ENCODE results near the gene NELL1.

Gene NELL1

DNA sequence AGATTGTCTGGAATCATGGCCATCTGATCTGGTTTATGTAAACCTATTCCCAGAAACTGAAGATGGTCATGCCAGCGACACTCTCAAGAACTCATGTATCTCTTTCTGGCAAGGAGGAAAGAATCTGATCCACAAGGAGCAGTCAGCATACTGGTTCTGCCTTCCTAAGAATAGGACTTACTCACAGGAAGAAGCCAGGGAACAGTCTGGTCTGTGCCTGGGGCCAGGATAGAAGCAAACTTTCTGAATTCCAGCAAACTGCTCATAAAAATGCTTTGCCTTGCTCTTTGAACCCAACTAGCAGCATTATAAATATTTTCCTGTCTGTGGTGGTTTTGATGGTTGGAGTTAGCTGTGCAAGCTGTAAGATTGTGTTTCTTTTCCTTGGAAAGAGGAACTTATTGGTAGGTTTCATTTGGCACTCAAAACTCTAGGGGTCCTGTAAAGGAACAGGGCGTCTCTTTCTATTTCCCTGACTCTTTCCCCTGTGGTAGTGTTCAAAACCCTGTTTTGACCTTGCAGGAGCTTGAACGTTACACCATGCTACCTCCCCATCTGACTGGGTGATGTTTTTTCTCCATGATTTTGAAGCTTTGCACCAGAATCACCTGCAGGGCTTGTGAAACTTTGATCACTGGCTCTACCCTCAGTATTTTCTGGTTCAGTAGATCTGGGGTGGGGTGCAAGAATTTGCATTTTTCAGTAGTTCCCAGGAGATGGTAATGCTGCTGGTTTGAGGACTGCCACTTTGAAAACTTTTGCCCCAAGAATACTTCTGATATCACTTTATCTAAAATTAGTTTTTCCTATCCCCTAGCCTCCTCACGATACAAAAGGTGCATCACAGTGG is 895.7 kb downstream of the NELL1 start:
- no peaks in the 10 kb centered on the region for H3K27me3 ChIP-seq
- TF ChIP-seq, protein P1, sequence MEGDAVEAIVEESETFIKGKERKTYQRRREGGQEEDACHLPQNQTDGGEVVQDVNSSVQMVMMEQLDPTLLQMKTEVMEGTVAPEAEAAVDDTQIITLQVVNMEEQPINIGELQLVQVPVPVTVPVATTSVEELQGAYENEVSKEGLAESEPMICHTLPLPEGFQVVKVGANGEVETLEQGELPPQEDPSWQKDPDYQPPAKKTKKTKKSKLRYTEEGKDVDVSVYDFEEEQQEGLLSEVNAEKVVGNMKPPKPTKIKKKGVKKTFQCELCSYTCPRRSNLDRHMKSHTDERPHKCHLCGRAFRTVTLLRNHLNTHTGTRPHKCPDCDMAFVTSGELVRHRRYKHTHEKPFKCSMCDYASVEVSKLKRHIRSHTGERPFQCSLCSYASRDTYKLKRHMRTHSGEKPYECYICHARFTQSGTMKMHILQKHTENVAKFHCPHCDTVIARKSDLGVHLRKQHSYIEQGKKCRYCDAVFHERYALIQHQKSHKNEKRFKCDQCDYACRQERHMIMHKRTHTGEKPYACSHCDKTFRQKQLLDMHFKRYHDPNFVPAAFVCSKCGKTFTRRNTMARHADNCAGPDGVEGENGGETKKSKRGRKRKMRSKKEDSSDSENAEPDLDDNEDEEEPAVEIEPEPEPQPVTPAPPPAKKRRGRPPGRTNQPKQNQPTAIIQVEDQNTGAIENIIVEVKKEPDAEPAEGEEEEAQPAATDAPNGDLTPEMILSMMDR (IDR thresholded peaks at IDR 0.05): no peak
- no peak for DNase-seq
- H3K4me1 ChIP-seq: no peaks in the 10 kb centered on the region
- H3K36me3 ChIP-seq: no peaks in the 10 kb centered on the region
- intact Hi-C loops (cut with DNase I; ENCODE audit: low total_unique reads): no loop called here
- no peak overlapping the region for H3K4me3 ChIP-seq
- no peaks in the 10 kb centered on the region for H3K9me3 ChIP-seq
- no peak overlapping the region for H3K27ac ChIP-seq

DNA sequence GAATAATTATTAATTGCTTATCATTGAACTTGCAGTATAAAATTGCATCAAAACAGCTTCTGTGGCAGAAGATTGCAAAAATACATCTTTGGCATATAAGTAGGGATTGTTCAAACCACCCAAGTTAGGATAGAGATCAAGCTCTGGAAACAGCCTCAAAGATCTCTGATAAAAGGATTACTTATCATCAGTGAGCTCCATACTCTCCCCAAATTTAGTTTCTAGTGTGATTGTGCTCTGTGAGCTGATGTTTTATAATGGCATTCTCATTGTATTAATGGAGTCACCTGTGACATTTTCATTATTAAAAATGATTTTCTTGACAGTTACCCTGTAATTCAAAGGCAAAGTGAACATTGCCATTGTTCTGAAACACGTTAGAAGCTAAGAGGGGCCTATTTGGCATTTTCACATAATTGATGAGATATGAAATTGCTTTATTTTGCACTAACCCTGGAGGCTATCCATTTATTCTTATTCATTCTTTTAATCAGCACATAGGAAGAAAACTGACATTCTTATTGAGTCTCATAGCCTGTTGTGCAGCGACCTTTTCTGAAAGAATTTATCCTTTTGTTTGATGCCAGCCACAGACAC is 897.2 kb downstream of the NELL1 start:
- intact Hi-C loops (cut with DNase I; ENCODE audit: low total_unique reads): no loop called here
- TF ChIP-seq, protein P1 (IDR thresholded peaks at IDR 0.05): no peak
- Histone ChIP-seq H3K4me1 (no peaks in the 10 kb centered on the region), H3K4me3 (no peak overlapping the region), H3K27me3 (no peaks in the 10 kb centered on the region), H3K27ac (no peak overlapping the region), H3K36me3 (no peaks in the 10 kb centered on the region), H3K9me3 (no peaks in the 10 kb centered on the region)
- DNase-seq: no peak

DNA sequence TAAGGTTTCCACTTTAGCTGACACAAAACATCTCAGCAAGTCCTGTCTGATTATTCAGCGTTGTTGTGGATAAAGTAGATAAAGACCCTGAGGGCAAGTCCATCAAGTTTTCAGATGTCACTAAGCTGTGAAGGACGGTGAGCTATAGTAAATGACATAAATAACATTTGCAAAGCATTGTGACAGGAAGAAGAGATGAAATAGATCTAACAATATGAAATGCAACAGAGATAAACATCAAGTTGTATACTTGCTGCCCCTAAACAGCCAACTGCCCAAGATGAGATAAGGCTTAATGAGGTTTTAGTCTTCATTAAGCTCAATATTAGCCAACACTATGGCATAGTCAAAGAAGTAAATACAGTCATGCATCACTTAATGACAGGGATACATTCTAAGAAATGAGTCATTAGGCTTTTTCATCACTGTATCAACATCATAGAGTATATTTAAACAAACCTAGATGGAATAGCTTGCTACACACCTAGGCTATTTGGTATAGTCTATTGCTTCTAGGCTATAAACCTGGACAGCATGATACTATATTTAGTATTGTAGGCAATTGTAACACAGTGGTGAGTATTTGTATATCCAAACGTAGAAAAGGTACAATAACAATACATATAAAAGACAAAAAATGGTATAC is 898.4 kb downstream of the NELL1 start:
- TF ChIP-seq, protein P1 (IDR thresholded peaks at IDR 0.05): no peak
- DNase-seq: no peak

DNA sequence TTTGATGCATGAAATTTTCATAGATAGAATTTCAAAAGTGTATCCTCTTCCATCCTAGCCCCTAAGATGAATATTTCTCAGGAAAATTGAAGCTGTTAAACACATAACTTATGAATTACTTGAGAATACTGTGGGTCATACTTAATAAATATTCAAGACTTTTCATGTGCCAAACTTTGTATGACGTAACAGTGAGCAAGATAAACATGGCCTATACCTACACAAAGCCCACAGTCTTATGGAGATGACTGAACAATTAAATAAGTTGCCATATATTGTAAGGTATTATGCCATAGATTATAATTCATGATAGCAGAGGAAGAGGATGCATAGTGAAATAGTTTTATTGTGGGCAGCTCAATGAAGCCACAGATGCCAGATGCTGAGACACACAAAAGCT is 902.8 kb downstream of the NELL1 start:
- H3K9me3 ChIP-seq: no peaks in the 10 kb centered on the region
- TF ChIP-seq, protein P1 (IDR thresholded peaks at IDR 0.05): no peak
- no peaks in the 10 kb centered on the region for H3K27me3 ChIP-seq
- no peak overlapping the region for H3K4me3 ChIP-seq
- DNase-seq: no peak
- H3K36me3 ChIP-seq: no peaks in the 10 kb centered on the region
- no peak overlapping the region for H3K27ac ChIP-seq
- intact Hi-C loops (cut with DNase I; ENCODE audit: low total_unique reads): no loop called here
- H3K4me1 ChIP-seq: no peaks in the 10 kb centered on the region

More for the DNA sequence above, 898.4 kb downstream of the NELL1 start:
- Histone ChIP-seq H3K36me3 (no peaks in the 10 kb centered on the region), H3K27me3 (no peaks in the 10 kb centered on the region), H3K9me3 (no peaks in the 10 kb centered on the region), H3K4me1 (no peaks in the 10 kb centered on the region), H3K4me3 (no peak overlapping the region), H3K27ac (no peak overlapping the region)
- intact Hi-C loops (cut with DNase I; ENCODE audit: low total_unique reads): no loop called here

DNA sequence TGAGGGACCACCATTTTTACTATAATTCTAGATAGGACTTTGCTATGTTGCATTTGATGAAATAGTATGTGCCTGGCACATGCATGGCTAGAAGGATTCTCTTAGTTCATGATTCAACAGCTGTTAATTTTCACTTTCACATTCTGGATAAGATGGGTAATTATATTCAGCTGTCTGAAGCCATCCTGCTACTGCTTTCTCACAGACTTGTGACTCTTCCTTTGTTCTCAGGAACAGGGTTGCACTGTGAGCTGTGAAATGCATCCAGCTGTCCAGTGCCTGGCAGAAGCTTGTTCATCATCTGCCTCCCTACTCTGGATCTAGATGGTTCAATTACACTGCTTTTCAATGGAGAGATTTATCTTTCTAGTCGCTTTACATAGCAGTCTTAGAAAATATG is 913.4 kb downstream of the NELL1 start:
- no peak for DNase-seq
- intact Hi-C loops (cut with DNase I; ENCODE audit: low total_unique reads): no loop called here
- no peaks in the 10 kb centered on the region for H3K36me3 ChIP-seq
- no peak overlapping the region for H3K27ac ChIP-seq
- H3K4me1 ChIP-seq: no peaks in the 10 kb centered on the region
- H3K4me3 ChIP-seq: no peak overlapping the region
- H3K27me3 ChIP-seq: no peaks in the 10 kb centered on the region
- TF ChIP-seq, protein P1 (IDR thresholded peaks at IDR 0.05): no peak
- no peaks in the 10 kb centered on the region for H3K9me3 ChIP-seq

Measured in tibial artery (tissue), 4 donors.